Measurements from ENCODE around the gene KCTD4.

Gene KCTD4

DNA sequence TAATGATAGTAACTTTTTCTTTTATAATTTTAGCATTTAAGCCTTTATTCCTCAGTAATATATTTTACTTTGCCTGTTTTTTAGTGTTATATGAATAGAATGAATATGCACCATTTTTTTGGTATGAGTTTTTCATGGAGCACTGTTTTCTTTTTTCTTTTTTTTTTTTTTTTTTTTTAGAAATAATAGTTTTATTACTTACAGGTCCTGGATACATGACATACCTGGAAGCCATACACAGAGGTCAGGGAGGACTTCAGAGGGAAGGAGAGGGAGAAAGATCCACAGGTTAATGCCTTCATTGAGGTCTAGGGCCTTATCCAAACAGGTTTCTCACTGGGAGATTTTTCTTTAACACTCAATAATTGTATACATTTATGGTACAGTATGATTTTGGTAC is 26.4 kb downstream of the KCTD4 start:
- no peak for DNase-seq

GRCh38 chr13:45168555-45168930 is 32.3 kb downstream of the KCTD4 start:
- DNase-seq, result no peak

- no peak for DNase-seq
These were observed 33.0 kb downstream of the KCTD4 start for GRCh38 chr13:45167611-45168554.

DNA sequence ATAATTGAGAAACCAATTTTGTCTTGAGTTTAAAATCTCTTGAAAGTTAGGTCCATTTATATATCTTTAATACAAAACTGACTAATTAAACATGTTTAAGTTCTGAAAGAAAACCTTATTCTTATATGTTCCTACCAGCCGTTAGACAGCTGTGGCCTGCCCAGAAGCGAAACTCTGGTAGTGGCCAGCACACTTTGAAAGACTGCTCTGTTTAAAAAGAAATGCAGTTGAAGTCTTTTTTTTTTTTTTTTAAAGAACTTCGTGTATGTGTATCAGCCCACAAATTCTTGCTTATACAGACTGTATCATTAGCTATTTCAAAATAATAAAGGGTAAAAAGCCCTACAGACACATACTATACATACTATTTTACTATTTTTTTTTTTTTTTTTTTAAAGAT is 34.0 kb downstream of the KCTD4 start:
- DNase-seq, result no peak

GRCh38 chr13:45162821-45163220 is 38.0 kb downstream of the KCTD4 start:
- DNase-seq, result no peak

GRCh38 chr13:45162194-45162593 is 38.7 kb downstream of the KCTD4 start:
- no peak for DNase-seq

GRCh38 chr13:45156565-45157361 is 44.1 kb downstream of the KCTD4 start:
- DNase-seq, result no peak

DNA sequence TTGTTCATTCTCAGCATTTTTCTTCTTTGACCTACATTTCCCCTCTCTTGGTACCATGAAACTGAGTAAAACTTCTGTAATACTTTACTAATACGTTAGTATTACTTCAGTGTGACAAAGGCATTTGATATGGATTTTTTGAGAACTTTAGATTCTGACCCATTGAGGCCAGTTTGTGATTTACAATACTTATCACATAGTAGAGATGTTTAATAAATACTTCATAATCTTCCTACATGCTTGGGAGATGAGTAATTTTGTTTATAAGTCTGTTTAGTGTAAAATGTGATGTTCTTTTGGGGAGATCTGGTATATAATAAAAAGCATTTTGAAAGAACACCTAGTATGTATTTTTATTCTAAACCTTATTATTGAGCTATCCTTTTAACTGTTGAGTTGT is 50.9 kb downstream of the KCTD4 start:
- no peak for DNase-seq

DNA sequence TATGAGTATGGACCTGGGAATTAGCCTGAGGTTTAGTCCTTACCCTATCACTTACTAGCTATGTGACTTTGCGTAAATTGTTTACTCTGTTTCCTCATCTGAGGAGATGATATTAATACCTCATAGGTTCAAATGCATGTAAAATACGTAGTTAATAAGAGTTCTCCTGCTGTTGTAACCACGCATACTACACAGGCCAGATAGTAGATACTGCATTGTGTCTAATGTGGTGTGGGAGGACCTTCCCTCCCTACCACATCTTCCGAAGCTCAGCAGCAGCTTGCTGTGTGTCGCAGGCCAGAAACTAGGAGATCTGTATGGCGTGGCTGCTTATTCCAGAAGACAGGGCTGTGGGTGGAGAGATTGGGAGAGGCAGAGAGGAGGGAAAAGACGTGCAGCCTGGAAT is 57.5 kb downstream of the KCTD4 start:
- DNase-seq, result no peak
